PC-9 (cell line): Measurements from ENCODE around the gene EIF2D.

Experiments
- EZH2 ChIP-seq: fragments of 200-600 bp; sonication (generic); IDR thresholded peaks from 2 replicates; pipeline ENCODE4 v1.8.0; 2017; ENCODE audit warnings: antibody characterized with exemption, low read depth
- TF ChIP-seq, protein P1 (sequence below): fragments of 200-600 bp; sonication (generic); conservative IDR thresholded peaks from 2 replicates; pipeline ENCODE4 v1.6.1; 2017; ENCODE audit warnings: mixed run types, antibody characterized with exemption, mild to moderate bottlenecking, moderate library complexity

DNA sequence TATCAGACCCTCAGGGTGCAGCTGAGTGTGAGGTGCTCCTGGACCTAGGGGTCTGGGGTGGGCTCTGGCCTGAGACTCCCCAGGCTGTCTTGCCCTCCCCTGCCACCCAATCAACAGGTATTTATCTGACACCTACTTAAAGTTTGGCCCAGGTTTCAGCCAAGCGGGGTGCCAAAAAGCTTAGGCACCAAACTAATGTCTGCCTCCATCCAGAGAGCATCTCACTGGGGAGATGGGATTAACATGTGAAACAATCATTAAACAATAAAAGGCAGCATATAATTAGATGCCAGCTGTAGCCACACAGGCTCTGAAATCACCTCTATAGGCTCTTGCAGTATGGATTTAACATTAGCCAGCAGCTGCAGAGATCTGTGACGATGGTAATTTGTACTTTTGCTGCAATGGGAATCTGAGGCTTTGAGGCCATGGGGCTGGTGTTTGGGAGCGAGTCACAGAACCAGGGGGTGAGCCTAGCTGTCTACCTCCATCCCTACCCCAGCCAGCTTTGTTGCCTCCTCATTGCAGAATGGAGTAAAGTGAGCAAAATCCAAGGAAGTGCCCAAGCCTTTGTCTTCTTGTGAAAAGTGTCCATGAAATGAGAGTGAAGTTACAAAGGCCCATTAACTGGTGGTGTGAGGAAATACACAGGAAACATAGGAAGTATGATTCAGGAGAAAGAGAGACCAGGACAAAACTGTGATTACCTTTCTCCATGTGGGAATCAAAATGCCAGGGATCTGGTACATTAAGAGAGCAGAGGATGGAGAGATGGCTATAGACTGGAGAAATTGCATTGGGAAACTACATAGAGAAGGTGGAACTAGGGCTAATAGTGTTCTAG is 36.1 kb downstream of the EIF2D start:
- no peak for TF ChIP-seq EZH2
- TF ChIP-seq, protein P1, sequence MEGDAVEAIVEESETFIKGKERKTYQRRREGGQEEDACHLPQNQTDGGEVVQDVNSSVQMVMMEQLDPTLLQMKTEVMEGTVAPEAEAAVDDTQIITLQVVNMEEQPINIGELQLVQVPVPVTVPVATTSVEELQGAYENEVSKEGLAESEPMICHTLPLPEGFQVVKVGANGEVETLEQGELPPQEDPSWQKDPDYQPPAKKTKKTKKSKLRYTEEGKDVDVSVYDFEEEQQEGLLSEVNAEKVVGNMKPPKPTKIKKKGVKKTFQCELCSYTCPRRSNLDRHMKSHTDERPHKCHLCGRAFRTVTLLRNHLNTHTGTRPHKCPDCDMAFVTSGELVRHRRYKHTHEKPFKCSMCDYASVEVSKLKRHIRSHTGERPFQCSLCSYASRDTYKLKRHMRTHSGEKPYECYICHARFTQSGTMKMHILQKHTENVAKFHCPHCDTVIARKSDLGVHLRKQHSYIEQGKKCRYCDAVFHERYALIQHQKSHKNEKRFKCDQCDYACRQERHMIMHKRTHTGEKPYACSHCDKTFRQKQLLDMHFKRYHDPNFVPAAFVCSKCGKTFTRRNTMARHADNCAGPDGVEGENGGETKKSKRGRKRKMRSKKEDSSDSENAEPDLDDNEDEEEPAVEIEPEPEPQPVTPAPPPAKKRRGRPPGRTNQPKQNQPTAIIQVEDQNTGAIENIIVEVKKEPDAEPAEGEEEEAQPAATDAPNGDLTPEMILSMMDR, result no peak
